AG04449 (cell line): ENCODE data around the gene ENTPD5.

Experiments
- CTCF ChIA-PET: fragments of 350-600 bp; formaldehyde crosslinking; extraction: SDS; loops from one replicate; lab custom pipeline; 2021; ENCODE audit warnings: antibody characterized with exemption; lab: Yijun Ruan, JAX
- POLR2A ChIA-PET: fragments of 400-600, 350-600 bp; formaldehyde crosslinking; extraction: SDS; loops from one replicate; lab custom pipeline; 2020; ENCODE audit warnings: antibody characterized with exemption, inconsistent platforms; lab: Yijun Ruan, JAX
- DNase-seq: peaks from one replicate; pipeline ENCODE4 v3.0.0-alpha.2; 2010; ENCODE audit warnings: low read depth, low spot score
- H3K4me3 ChIP-seq: 2 replicates; pipeline ENCODE4 v1.5.1; 2011; ENCODE audit warnings: low read depth, mild to moderate bottlenecking, control low read depth, low read length
- TF ChIP-seq, protein P1 (sequence below): IDR thresholded peaks from one replicate; pipeline ENCODE4 v1.5.1; 2011; ENCODE audit warnings: mild to moderate bottlenecking, moderate library complexity, low read length, control low read depth, inconsistent platforms; ENCODE audit not compliant: insufficient read depth; ENCODE audit errors: missing control alignments

The ENTPD5 gene

DNA sequence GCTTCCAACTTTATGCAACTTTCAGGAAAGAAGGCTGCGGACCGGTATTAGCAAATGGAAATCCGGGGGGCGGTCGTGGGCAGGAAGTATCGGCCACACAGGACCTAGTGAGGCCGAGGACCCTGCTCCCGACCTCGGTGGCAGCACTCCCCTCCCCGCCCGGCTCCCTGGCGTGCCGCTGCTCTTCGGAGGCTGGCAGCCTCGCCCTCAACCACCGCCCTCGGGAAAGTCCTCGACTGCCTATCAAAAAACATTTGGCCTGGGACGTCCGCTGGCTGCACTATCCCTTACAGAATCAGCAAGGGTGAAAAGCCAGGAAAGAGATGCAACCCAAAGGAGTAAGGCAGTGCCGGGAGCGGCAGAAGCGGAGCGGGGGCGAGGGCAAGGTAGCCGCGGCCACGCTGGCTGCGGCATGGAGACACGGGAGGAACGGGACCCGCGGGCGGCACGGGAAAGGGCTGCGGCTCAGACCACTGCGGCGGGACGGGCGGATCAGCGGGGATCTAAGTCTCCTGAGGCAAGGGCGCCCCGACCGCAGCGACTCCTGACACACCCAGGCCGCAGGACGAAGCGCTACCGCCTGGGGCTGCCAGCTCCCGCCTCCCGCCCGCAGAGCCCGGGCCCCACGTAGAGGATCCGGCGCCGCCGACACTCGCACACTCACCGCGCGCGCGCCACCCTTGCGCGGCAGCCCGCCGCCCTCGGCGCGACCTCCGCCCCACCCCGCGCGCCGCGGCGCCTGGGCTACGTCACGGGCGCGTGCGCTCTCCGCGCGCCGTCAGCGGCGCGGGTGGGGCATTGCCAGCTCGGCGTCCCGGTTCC is at the start of gene ENTPD5, which contains the start of gene BBOF1:
ENTPD5 (minus strand) TSS at position 703 of the 822 bp plus-strand sequence. CDS start 31,186 bp downstream, outside the sequence.
BBOF1 (plus strand) TSS at position 764 of the 822 bp plus-strand sequence. CDS start 130 bp downstream, outside the sequence.
- CTCF ChIA-PET = interaction anchor here (0.6 to 1.6 kb wide), 4 partner anchors 13 to 302 kb away, joined by 3 read pairs; no protein-coding TSS in a partner anchor

DNA sequence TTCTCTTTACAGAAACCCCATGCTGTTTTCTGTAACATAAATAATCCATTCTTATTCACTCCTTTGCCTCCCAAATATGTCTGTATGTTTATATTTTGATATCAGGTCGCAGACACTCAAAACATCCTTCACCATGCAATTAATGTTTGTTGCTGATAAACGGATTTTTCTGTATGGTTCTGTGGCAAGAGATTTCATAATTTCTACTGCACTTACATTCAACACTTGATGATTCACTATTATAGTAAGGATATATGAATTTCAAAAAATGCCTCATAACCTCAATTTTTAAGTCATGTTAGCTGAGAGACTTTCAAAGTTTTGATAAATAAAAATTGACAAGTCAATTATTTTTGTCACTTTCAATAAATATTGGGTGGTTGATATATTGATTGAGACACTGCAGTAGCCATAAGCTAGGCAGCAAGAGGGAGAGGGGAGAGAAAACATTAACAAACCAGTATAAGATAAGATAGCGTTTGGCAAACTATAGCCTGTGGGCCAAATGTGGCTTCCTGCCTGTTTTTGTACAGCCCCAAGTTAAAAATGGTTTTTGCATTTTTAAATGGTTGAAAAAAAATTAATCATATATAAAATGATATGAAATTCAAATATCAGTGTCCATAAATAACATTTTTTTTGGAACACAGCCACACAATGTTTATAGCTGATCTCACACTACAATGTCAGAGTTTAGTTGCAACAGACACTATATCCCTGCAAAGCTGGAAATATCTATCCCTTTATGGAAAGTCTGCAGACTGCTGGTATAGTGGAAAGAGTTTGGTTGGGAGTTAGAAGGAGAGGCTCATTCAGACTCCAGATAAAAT is 46.9 kb upstream of the ENTPD5 start:
- ChIA-PET CTCF (interaction anchor here (1.8 to 2.3 kb wide), 2 partner anchors 17 to 29 kb away, joined by 5 to 6 read pairs; no protein-coding TSS in a partner anchor), POLR2A (no interaction called here)
- no peak for DNase-seq
- TF ChIP-seq, protein P1, sequence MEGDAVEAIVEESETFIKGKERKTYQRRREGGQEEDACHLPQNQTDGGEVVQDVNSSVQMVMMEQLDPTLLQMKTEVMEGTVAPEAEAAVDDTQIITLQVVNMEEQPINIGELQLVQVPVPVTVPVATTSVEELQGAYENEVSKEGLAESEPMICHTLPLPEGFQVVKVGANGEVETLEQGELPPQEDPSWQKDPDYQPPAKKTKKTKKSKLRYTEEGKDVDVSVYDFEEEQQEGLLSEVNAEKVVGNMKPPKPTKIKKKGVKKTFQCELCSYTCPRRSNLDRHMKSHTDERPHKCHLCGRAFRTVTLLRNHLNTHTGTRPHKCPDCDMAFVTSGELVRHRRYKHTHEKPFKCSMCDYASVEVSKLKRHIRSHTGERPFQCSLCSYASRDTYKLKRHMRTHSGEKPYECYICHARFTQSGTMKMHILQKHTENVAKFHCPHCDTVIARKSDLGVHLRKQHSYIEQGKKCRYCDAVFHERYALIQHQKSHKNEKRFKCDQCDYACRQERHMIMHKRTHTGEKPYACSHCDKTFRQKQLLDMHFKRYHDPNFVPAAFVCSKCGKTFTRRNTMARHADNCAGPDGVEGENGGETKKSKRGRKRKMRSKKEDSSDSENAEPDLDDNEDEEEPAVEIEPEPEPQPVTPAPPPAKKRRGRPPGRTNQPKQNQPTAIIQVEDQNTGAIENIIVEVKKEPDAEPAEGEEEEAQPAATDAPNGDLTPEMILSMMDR = no peak
- no peak overlapping the region for H3K4me3 ChIP-seq

More for the DNA sequence above, at the start of gene ENTPD5, which contains the start of gene BBOF1:
- TF ChIP-seq, protein P1 = no peak
- peak within 1 kb of the TSS; percentile 86 for H3K4me3 ChIP-seq
- POLR2A ChIA-PET = interaction anchor here (0.5 to 1.8 kb wide), 8 partner anchors 8 to 84 kb away, joined by 3 to 6 read pairs (median 3); partner anchors contain the start of genes COQ6 and FAM161B
- peak; percentile 16 for DNase-seq

DNA sequence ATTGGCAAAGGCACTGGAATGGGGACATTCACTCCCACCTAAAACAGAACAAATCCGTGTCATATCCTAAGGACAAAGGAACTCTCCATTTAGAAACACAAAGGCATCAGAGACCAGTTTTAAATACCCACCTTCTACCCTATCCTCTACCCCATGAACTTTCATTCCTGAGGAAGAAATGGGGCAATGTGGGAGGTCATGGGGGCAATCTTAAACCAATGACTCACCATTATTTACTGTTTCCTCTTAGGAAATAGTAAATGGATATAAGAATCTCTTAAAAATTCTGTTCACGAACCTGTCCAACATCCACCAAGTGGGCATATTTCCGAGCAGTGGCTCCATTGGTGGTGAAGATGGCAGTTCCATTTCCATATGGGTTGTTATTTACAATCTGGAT is 45.8 kb upstream of the ENTPD5 start:
- CTCF ChIA-PET = interaction anchor here (2.3 kb wide), 1 partner anchor 16 kb away, joined by 6 read pairs; no protein-coding TSS in a partner anchor
- TF ChIP-seq, protein P1 = no peak
- no peak for DNase-seq
- POLR2A ChIA-PET = no interaction called here
- H3K4me3 ChIP-seq = no peak overlapping the region

DNA sequence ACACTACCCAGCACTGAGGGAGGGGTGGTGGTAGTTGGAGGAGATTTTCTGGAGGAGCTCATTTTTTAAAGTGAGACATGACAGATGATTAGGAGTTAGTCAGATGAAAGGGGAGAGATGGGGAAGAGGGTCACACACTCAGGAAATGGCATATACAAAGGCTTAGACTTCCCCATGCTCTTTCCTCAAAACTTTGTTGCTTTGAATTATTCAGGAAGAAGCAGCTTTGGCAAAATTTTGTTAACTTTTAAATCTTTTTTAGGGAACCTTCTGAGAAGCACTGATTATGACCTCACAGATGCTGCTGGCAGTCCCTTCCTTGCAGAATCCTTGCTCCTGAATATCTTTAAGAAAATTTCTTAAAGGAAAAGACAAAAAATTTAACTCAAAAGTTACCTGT is 45.3 kb upstream of the ENTPD5 start:
- DNase-seq = no peak
- TF ChIP-seq, protein P1 = no peak
- no peak overlapping the region for H3K4me3 ChIP-seq
- CTCF ChIA-PET = no interaction called here
- POLR2A ChIA-PET = no interaction called here

DNA sequence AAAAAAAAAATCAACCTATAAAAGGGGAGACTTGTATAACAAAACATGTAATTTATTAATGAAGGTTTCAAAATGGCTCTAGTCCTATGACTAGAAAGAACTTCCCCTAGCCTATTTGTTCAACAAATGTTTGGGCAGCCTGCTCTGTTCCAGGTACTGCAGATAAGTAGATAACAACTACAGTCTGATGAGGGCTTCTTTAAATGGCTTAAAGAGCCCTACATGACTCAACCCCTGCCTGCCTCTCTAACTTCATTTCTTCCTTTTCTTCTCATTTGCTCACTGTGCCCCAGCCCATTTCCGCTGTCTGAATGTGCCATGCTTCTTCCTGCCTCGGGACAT is 43.7 kb upstream of the ENTPD5 start:
- TF ChIP-seq, protein P1 = no peak
- ChIA-PET CTCF (interaction anchor here (0.7 to 1.8 kb wide), 2 partner anchors 14 to 20 kb away, joined by 3 to 5 read pairs; no protein-coding TSS in a partner anchor), POLR2A (no interaction called here)
- H3K4me3 ChIP-seq = no peak overlapping the region
- no peak for DNase-seq
